ENCODE data around the gene MACROD2. TPM values are rescaled to one million over a fixed set of nuclear protein-coding genes. Genes with fewer than 3 reads are reported as not detected.

MACROD2 gene
- total RNA-seq, 2 donors from 2014 or later = not detected

DNA sequence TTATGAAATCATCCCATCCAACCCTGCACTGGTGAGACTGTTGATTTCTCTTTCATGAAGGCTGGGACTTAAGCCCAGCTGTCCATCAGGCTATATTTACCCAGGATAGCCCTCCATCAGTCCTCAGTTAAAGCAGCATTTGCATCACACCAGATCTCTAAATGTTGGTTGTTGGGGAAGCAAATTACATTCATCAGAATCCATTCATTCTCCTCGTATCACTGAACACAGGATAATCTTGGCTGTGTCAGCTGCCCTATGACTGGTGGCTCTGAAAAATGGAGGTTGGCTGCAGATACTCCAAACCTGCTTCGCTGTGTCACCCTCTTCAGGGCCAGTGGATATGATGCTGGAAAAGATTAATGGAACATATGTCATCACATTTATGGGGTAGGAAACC lies 1859.6 kb downstream of the MACROD2 start:
- ATAC-seq (replicated peaks in 1 of 2) (no peak), DNase-seq (no peak)
- H3K36me3 Mint-ChIP-seq (ENCODE audit: insufficient read depth in 2 of 2) = no peaks in the 10 kb centered on the region
- H3K27me3 Mint-ChIP-seq (ENCODE audit: low read depth) = no peaks in the 10 kb centered on the region
- H3K27ac Mint-ChIP-seq = no peak overlapping the region
- H3K9me3 Mint-ChIP-seq = peaks cover 8 to 10% of the 10 kb centered on the region in 2 donors
- H3K4me1 Mint-ChIP-seq (ENCODE audit: low read depth) = no peaks in the 10 kb centered on the region
- no peak overlapping the region for H3K4me3 Mint-ChIP-seq

DNA sequence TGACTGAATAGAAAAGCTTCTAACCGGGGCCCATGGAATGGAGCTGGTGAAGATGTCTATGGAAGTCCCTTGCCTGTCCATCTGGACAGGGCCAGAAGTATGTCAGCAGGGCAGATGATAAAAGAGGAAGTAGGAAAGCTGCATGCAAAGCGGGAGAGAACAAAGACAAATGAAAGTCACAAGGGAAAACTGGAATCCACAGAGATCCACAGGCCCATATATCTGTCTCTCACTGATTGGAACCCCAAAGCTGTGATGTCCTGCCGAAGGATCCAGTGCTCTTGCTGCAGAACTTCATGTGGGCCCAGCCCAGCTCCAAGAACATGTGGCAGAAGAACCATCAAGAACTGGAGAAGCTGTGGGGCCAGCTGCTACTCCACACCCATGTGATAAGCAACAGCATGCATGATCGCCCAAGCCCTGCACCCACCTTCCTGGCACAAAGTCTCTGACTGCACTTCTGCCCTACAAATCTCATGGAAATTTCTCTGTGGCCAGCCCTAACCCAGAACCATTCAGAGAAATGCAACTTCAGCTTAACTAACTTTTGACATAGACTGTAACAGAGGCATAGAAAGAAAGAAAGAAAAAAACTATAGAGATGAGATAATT lies 1862.0 kb downstream of the MACROD2 start:
- no peak for ATAC-seq (replicated peaks in 1 of 2)
- Mint-ChIP-seq H3K9me3 (peaks cover 3 to 8% of the 10 kb centered on the region in 2 donors), H3K27me3 (ENCODE audit: low read depth) (no peaks in the 10 kb centered on the region), H3K27ac (no peak overlapping the region), H3K36me3 (ENCODE audit: insufficient read depth in 2 of 2) (no peaks in the 10 kb centered on the region), H3K4me3 (no peak overlapping the region), H3K4me1 (ENCODE audit: low read depth) (no peaks in the 10 kb centered on the region)
- no peak for DNase-seq

DNA sequence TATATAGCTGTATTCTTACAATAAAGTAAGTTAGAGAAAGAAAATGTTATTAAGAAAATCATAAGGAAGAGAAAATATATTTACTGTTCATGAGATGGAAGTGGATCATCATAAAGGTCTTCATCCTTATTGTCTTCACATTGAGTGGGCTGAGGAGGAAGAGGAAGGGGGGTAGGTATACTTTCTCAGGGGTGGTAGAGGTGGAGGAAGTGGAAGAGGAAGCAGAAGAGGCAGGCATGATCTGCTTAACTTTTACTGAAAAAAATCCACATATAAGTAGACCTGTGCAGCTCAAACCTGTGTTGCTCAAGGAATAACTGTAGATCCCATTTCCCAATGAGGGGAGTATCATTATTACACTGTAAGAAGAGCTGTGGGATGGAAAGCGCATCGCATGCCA lies 1863.7 kb downstream of the MACROD2 start:
- H3K4me1 Mint-ChIP-seq (ENCODE audit: low read depth) = no peaks in the 10 kb centered on the region
- ATAC-seq (replicated peaks in 1 of 2) (no peak), DNase-seq (no peak)
- no peak overlapping the region for H3K4me3 Mint-ChIP-seq
- no peak overlapping the region for H3K27ac Mint-ChIP-seq
- H3K9me3 Mint-ChIP-seq = peaks cover under 1 to 6% of the 10 kb centered on the region in 2 donors
- H3K36me3 Mint-ChIP-seq (ENCODE audit: insufficient read depth in 2 of 2) = no peaks in the 10 kb centered on the region
- H3K27me3 Mint-ChIP-seq (ENCODE audit: low read depth) = no peaks in the 10 kb centered on the region

DNA sequence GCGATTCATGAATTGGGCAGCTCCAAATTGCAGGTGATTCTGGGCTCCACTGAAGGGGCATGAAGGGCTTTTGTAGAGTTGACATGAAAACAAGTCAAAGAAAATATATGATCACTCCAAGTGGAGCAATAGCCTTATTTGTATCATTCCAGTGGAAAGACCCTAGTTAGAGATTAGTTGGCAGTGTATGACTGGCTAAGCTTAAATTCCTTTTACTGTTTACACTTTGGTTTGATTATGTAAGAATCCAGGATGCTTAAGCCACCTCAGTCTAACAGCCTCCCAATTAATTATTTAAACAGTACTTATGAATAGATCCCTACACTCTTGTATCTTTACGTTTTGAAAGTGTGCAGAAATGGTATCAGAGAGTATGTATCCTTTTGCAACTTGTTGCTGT lies 1865.5 kb downstream of the MACROD2 start:
- no peak overlapping the region for H3K4me3 Mint-ChIP-seq
- no peak for DNase-seq

DNA sequence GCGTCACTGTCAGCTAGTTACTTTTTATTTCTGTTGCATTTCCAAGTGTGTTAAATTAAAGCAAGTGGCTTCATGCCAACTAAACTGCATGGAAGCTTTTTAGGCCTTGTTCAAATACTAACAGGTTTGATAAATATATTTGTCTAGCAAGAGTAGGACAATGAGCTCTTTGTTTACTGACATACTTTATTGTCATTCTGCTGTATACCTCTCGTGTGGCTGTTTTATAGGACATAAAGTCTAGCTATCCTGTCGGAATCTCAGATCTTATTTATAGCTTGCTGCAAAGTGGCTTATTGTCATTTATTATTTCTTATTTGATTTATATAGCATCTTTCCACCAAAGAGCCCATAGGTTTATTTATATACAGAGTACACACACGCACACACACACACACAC lies 1866.9 kb downstream of the MACROD2 start:
- Mint-ChIP-seq H3K4me3 (no peak overlapping the region), H3K36me3 (ENCODE audit: insufficient read depth in 2 of 2) (no peaks in the 10 kb centered on the region), H3K9me3 (peaks cover 2 to 7% of the 10 kb centered on the region in 2 donors), H3K4me1 (ENCODE audit: low read depth) (no peaks in the 10 kb centered on the region), H3K27me3 (ENCODE audit: low read depth) (no peaks in the 10 kb centered on the region), H3K27ac (no peak overlapping the region)
- ATAC-seq (replicated peaks in 1 of 2) (no peak), DNase-seq (no peak)

More for the DNA sequence above, 1865.5 kb downstream of the MACROD2 start:
- ATAC-seq (replicated peaks in 1 of 2) = no peak
- peaks cover 2 to 6% of the 10 kb centered on the region in 2 donors for H3K9me3 Mint-ChIP-seq
- no peaks in the 10 kb centered on the region for H3K36me3 Mint-ChIP-seq (ENCODE audit: insufficient read depth in 2 of 2)
- H3K27me3 Mint-ChIP-seq (ENCODE audit: low read depth) = no peaks in the 10 kb centered on the region
- H3K27ac Mint-ChIP-seq = no peak overlapping the region
- no peaks in the 10 kb centered on the region for H3K4me1 Mint-ChIP-seq (ENCODE audit: low read depth)

DNA sequence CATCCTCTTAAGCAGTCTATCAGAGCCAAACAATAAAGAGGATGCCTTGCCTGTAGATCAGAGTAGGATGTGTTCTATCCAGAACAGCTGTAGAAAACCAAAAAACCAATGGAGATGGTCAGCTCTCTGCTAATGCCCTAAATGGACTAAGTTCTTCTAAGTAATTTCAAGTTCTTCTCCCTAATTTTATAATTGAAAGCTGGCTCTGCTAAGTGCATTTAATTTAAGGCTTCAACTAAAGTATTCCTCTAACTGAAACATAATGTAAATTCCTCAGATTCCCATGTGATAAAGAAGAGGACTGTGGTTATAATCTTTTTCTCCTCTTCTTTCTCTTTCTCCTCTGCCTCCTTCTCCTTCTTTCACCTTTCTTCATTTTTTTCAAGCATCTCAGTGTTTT lies 1868.4 kb downstream of the MACROD2 start:
- peaks cover 4 to 5% of the 10 kb centered on the region in 2 donors for H3K9me3 Mint-ChIP-seq
- no peak overlapping the region for H3K27ac Mint-ChIP-seq
- H3K36me3 Mint-ChIP-seq (ENCODE audit: insufficient read depth in 2 of 2) = no peaks in the 10 kb centered on the region
- H3K27me3 Mint-ChIP-seq (ENCODE audit: low read depth) = no peaks in the 10 kb centered on the region
- H3K4me3 Mint-ChIP-seq = no peak overlapping the region
- H3K4me1 Mint-ChIP-seq (ENCODE audit: low read depth) = no peaks in the 10 kb centered on the region
- no peak for ATAC-seq (replicated peaks in 1 of 2)
- DNase-seq = no peak

DNA sequence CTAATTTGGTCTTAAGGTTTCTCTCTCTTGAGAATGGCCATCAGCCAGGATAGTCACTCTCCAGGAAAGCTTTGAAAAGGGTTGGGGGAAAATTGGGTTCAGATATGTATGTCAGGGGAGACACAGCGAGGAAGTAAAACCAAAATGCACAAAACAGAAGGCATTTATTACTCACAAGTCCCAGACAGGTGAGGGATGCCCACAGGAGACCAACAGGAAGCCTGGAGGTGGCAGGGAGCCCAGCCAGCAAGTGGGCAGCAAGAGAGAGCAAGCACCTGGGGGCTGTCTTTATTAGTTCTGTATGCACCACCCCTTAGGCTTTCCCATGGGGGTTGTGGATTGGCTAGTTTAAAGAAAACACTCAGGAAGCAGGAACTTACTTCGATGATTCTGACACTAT lies 1870.2 kb downstream of the MACROD2 start:
- Mint-ChIP-seq H3K9me3 (peaks cover 2 to 4% of the 10 kb centered on the region in 2 donors), H3K27me3 (ENCODE audit: low read depth) (no peaks in the 10 kb centered on the region), H3K4me3 (no peak overlapping the region), H3K4me1 (ENCODE audit: low read depth) (no peaks in the 10 kb centered on the region), H3K27ac (no peak overlapping the region), H3K36me3 (ENCODE audit: insufficient read depth in 2 of 2) (no peaks in the 10 kb centered on the region)
- DNase-seq (no peak), ATAC-seq (replicated peaks in 1 of 2) (no peak)

DNA sequence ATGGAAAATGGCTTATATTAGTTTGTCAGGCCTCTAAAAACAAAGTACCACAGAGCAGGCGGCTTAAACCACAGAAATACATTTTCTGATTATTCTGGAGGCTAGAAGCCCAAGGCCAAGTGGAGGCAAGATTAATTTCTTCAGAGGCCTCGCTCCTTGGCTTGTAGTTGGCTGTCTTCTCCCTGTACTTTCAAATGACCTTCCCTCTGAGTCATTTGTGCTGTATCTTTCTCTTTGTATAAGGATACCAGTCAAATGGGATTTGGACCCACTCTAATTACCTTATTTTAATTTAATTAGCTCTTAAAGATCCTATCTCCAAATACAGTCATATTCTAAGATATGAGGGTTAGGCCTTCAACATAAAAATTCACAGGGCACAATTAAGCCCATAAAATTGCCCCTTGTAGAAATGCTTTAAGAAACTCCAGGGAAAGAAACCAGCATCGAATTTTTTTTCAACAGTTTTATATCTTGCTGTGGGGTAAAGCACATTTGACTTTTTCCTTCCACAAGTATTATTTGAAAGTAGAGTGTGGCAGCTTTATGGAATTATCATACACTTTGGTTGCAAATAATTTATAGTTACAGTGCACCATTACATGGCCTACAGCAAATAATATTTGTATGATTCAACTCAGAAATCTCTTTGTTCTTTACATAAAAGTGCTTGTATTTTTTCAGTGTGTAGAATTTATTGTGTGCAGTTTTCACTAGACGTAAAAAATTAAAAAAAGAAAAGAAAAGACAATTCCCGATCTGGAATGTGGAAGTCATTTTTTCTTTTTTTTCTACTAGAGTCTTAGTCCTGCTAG lies 1871.8 kb downstream of the MACROD2 start:
- Mint-ChIP-seq H3K27ac (no peak overlapping the region), H3K9me3 (peaks cover 2 to 5% of the 10 kb centered on the region in 2 donors), H3K27me3 (ENCODE audit: low read depth) (no peaks in the 10 kb centered on the region), H3K4me3 (no peak overlapping the region), H3K36me3 (ENCODE audit: insufficient read depth in 2 of 2) (no peaks in the 10 kb centered on the region), H3K4me1 (ENCODE audit: low read depth) (no peaks in the 10 kb centered on the region)
- DNase-seq (no peak), ATAC-seq (replicated peaks in 1 of 2) (no peak)

DNA sequence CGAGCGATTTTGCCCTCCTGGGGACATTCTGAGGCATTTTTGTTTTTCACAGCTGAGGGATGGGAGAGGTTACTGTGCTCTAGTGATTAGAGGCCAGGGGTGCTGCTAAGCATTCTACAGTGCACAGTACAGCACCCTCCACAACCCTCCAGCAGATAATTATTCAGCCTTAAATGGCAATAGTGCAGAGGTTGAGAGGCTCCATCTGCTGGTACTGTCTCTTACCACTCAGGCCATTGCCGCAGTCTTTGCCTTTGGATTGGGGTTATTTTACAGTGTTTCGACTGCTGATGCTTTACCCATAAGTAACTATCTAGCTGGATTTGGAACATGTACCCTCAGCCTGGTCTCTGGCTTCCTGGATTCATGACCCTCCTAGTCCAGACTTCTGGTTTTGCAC lies 1872.6 kb downstream of the MACROD2 start:
- peaks cover 2 to 5% of the 10 kb centered on the region in 2 donors for H3K9me3 Mint-ChIP-seq
- no peak for ATAC-seq (replicated peaks in 1 of 2)
- H3K27ac Mint-ChIP-seq = no peak overlapping the region
- DNase-seq = no peak
- no peaks in the 10 kb centered on the region for H3K4me1 Mint-ChIP-seq (ENCODE audit: low read depth)
- H3K4me3 Mint-ChIP-seq = no peak overlapping the region
- no peaks in the 10 kb centered on the region for H3K27me3 Mint-ChIP-seq (ENCODE audit: low read depth)
- no peaks in the 10 kb centered on the region for H3K36me3 Mint-ChIP-seq (ENCODE audit: insufficient read depth in 2 of 2)

DNA sequence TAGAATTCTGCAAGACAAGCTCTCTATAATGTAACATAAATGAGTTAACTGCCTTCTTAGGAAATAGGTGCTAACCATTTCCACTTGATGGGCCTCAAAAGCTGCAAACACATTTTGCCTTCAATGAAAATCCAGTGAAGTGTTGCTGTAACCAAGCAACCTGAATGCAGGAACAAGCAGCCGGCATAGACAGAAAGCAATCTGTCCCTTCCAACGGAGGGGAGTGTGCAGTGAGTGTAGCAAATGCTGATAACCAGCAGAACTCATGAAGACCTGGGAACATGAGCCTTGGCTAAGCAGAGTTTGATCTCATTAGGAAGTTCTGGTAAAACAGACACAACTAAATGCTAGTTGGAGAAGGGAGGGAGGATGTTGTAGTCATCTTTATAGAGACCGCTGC lies 1880.1 kb downstream of the MACROD2 start:
- Mint-ChIP-seq H3K4me1 (ENCODE audit: low read depth) (no peaks in the 10 kb centered on the region), H3K9me3 (peaks cover 10 to 11% of the 10 kb centered on the region in 2 donors), H3K27ac (no peak overlapping the region), H3K4me3 (no peak overlapping the region), H3K36me3 (ENCODE audit: insufficient read depth in 2 of 2) (peaks cover 1 to 3% of the 10 kb centered on the region in 2 donors), H3K27me3 (ENCODE audit: low read depth) (no peaks in the 10 kb centered on the region)
- DNase-seq (no peak), ATAC-seq (replicated peaks in 1 of 2) (no peak)

DNA sequence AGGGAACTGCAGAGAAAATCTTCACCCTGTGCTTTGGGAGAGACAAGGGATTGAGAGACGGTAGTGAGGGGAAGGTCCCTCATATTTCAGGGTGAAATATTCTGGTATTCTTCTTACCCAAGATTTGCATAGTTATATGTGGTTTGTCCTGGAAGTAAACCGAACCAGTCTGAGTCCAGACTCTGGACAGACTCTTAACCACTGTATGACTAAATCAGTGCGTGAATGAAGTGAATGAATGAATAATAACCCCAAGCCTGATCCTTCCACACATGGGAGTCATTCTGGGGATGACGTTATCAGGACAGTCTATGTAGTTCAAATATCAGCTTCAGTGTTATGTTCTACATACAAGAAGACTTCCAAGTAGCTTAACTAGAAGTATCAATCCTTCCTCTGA lies 1887.2 kb downstream of the MACROD2 start:
- Mint-ChIP-seq H3K27ac (no peak overlapping the region), H3K9me3 (peaks cover 6 to 7% of the 10 kb centered on the region in 2 donors), H3K27me3 (ENCODE audit: low read depth) (no peaks in the 10 kb centered on the region), H3K4me1 (ENCODE audit: low read depth) (no peaks in the 10 kb centered on the region), H3K4me3 (no peak overlapping the region), H3K36me3 (ENCODE audit: insufficient read depth in 2 of 2) (no peaks in the 10 kb centered on the region)
- ATAC-seq (replicated peaks in 1 of 2) (no peak), DNase-seq (no peak)

DNA sequence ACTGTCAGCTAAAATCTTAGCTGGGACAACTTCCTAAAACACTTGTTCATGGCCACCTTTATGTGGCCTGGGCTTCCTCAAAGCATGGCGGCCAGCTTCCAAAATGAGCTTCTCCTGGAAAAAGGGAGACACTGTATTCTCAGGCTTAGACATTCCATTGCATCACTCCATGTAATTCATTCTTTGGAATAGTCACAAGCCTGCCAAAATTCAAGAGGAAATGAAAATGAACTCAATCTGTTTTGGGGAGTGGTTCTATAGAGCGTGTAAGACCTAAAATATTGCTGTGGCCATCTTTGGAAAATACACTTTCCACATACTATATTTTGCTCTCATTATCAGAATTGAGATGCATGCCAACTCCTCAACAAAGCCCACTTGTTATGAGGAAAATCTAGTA lies 1890.9 kb downstream of the MACROD2 start:
- no peak overlapping the region for H3K27ac Mint-ChIP-seq
- no peaks in the 10 kb centered on the region for H3K4me1 Mint-ChIP-seq (ENCODE audit: low read depth)
- no peaks in the 10 kb centered on the region for H3K36me3 Mint-ChIP-seq (ENCODE audit: insufficient read depth in 2 of 2)
- DNase-seq (no peak), ATAC-seq (replicated peaks in 1 of 2) (no peak)
- H3K27me3 Mint-ChIP-seq (ENCODE audit: low read depth) = peaks cover 3% of the 10 kb centered on the region
- H3K4me3 Mint-ChIP-seq = no peak overlapping the region
- H3K9me3 Mint-ChIP-seq = peaks cover 7 to 8% of the 10 kb centered on the region in 2 donors

DNA sequence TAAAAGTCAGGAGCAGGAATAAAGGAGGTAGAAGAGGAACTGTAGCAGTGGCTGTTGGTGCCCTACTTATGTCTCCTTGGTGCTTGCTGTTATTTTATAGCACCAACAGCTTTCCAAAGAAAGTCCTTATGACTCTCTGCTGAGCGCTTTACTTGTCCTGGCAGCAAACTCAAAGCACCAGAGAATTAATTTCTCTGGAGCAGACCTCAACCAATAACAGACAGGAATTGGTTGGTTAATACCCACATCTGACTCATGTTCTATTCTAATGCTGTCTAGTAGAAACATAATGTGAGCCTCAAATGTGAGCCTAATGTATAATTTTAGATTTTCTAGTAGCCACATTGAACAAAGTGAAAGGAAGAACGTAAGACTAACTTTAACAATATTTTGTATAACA lies 1892.1 kb downstream of the MACROD2 start:
- peaks cover 6% of the 10 kb centered on the region for H3K27me3 Mint-ChIP-seq (ENCODE audit: low read depth)
- DNase-seq (no peak), ATAC-seq (replicated peaks in 1 of 2) (no peak)
- no peaks in the 10 kb centered on the region for H3K4me1 Mint-ChIP-seq (ENCODE audit: low read depth)
- H3K4me3 Mint-ChIP-seq = no peak overlapping the region
- no peaks in the 10 kb centered on the region for H3K36me3 Mint-ChIP-seq (ENCODE audit: insufficient read depth in 2 of 2)
- H3K9me3 Mint-ChIP-seq = peaks cover 8% of the 10 kb centered on the region in 2 donors
- no peak overlapping the region for H3K27ac Mint-ChIP-seq

All from activated T-cell treated with anti-CD3 and anti-CD28 coated beads, Interleukin-2, amount 50 U/mL, for 72 hours (primary cell).